ENCODE results near the gene MDH1. TPM values are rescaled to one million over a fixed set of nuclear protein-coding genes. Genes with fewer than 3 reads are reported as not detected.
A peak's percentile ranks its signal among the peaks of the same experiment; 100 is the strongest.
"Not testable (repeated sequence)": the region's sequence is repeated elsewhere in the genome, so short reads cannot be mapped to it uniquely, and the experiment has no call there.

Gene MDH1
- total RNA-seq, 1 experiment from 2014 or later: 324 TPM

- DNase-seq (ENCODE audit: low read depth): no peak
Measured at GRCh38 chr2:63589148-63589958, 590 bp downstream of the MDH1 start.

DNA sequence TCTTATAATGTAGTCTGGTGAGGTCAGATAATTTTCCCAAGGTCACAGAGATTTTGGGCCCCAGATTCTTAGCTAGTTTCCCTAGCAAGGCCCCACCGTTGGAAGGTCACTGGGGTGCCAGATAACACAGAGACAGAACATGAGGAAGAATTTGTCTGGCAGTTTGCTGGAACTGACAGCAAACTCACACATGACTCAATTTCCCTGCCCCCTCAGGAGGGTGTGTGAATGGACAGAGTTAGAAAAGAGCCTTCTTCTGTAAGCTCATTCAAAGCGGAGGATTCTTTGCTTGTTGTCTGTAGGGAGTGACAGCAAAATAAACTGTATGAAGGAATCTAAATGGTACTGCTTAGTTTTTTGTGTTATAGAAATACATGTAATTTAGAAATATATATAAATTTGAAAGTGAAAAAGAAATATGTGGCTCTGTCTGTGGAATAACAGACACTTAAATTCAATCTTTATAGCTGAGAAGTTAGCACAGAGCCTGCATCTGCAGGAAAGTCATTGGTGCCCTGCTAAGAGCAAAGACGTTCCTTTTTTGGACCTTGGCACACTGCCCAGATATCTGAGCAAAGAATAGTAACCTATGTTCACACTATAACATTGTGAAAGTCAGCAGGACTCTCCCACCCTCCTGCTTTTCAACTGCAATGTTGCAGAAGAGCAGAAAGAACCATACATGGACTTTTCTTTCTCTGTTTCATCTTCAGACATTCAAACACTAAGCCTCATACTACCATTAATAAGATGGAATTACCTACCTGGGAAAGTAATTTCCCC is 2.1 kb downstream of the MDH1 start:
- no peak for DNase-seq (ENCODE audit: low read depth)

- no peak for DNase-seq (ENCODE audit: low read depth)
Measured at GRCh38 chr2:63591566-63592175, 2.9 kb downstream of the MDH1 start.

- DNase-seq (ENCODE audit: low read depth): no peak
Measured at GRCh38 chr2:63594660-63595059, 5.9 kb downstream of the MDH1 start.

DNA sequence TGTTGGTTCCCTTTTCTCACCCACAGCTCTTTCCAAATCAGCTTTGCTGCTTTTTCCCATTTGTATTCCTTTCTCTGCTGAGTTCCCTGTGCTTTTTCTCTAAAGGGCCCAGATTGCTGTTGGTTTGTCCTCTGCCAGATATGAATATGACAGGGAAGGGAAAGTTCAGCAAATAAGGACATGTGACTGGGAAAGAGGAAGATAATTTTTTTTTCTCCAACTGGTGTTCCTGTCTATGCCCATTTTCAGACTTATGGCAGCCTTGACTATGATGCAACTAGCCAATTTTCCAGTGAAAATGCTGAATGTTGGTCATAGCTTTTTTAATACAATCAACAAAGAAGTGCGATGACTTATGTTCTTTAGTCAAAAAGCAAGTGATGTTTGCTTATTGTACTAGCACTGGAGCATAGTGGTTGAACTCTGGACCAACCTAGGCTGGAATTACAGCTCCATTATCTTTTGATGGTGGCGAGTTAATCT is 7.7 kb downstream of the MDH1 start:
- no peak for DNase-seq (ENCODE audit: low read depth)

DNA sequence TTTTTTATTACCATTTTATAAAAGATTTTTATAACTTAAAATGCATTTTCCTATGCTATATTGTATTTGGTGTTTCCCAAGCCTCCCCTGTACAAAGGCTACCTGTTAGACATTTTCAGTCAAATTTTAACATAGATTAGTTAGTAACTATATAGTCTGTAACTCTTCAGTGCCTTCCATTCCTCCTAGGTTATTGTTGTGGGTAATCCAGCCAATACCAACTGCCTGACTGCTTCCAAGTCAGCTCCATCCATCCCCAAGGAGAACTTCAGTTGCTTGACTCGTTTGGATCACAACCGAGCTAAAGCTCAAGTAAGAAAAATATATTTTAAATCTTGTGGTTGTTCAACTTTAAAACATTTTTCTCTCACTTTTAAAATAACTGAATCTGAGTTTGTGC is 10.2 kb downstream of the MDH1 start:
- DNase-seq (ENCODE audit: low read depth): no peak

GRCh38 chr2:63600881-63601460 is 12.2 kb downstream of the MDH1 start:
- DNase-seq (ENCODE audit: low read depth): no peak

GRCh38 chr2:63604666-63605065 is 15.9 kb downstream of the MDH1 start:
- no peak for DNase-seq (ENCODE audit: low read depth)

- not testable (repeated sequence) for DNase-seq (ENCODE audit: low read depth)
Measured at GRCh38 chr2:63608865-63609264, 20.1 kb downstream of the MDH1 start.

- no peak for DNase-seq (ENCODE audit: low read depth)
Measured at GRCh38 chr2:63610525-63610924, 21.8 kb downstream of the MDH1 start.

DNA sequence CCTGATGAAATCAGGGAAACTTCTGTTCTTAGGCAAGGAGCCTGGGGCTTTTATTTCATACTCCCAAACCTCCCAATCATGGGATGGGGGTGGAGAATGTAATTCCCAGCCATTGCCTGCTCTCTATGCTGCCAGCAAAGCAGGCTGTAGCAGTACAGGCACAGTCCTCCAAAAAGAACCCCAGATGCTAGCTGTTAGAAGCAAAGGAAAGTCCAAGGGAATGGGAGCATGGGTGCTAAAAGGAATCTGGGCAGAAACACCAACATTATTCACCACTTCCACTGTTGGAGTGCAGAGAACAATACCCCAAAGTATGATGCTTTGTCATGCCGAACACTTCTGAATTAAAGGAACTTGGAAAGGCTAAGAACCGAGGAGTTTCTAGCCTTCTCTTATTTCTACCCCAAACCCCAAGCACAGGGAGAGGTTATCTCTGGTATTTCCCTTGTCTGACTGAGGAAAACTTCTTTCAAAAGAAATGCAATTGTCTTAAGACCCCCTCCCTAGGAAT is 24.7 kb downstream of the MDH1 start:
- no peak for DNase-seq (ENCODE audit: low read depth)

- DNase-seq (ENCODE audit: low read depth): peak; percentile 84
Measured at GRCh38 chr2:63614448-63614968, 25.7 kb downstream of the MDH1 start.

DNA sequence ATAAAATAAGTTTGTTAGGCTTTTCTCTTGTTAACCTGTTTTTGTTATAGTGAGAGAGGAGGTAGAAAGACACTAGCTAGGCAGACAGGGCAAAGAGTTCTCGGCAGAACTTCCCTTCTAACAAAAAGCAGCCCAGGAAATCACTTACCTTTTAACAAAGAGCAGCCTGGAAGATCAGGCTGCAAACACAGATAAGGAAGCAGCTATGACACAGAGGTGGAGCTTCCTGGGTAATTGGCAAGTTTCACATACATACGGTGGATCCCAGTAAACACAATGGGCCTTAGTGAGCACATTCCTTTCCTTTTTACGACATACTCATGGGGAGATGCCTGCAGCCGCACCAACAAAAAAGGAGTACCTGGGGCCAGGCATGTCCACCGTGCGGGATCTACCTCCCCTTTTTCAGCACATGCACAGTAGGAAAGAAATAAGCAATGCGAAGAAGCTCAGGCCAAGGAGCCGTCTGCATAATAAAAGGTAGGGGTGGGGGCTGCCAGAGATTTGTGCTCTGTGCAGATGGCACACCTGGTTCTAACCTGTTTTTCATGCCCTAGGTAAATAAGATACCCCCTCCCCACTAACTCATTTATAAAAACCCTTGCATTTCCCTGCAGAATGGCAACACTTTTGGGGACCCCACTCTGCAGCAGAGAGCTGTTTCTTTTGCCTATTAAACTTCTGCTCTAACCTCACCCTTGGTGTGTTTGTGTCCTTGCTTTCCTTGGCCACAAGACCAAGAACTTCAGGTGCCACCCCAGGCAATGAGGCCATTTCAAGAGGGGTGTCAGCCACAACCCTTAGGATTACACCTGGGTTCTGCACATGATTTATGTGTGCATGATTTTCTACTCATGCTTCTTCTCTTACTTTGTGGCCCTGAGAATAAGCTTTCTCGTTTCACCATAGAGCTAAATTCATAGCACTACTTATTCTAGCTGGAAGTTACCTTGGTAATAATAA is 26.5 kb downstream of the MDH1 start:
- peak; percentile 72 for DNase-seq (ENCODE audit: low read depth)

GRCh38 chr2:63617366-63617765 is 28.6 kb downstream of the MDH1 start:
- DNase-seq (ENCODE audit: low read depth): no peak

GRCh38 chr2:63619328-63619727 is 30.6 kb downstream of the MDH1 start:
- no peak for DNase-seq (ENCODE audit: low read depth)

GRCh38 chr2:63622751-63623150 is 34.0 kb downstream of the MDH1 start:
- DNase-seq (ENCODE audit: low read depth): no peak

- not testable (repeated sequence) for DNase-seq (ENCODE audit: low read depth)
Measured at GRCh38 chr2:63623763-63624162, 35.0 kb downstream of the MDH1 start.

DNA sequence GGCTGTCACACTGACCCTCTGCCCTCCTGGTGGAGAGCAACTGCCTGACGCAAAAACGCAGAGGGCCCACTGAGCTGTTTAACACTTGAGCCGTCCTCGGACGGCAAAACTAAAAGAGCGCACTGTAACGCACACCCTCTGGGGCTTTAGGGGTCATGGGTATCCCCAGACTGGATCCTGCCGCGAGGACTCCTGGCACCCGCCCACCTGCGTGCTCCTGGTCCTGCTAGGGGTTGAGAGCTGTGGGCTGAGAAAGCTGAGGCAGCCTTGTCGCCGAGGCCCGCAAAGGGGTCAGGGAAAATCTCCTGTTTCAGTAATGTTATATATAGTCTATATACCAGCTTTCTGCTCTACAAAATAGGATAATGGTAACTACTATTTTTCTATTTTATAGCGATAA is 39.1 kb downstream of the MDH1 start:
- no peak for DNase-seq (ENCODE audit: low read depth)

GRCh38 chr2:63628403-63628942 is 39.7 kb downstream of the MDH1 start:
- DNase-seq (ENCODE audit: low read depth): no peak

- DNase-seq (ENCODE audit: low read depth): no peak
Measured at GRCh38 chr2:63631501-63631900, 42.7 kb downstream of the MDH1 start.
